NT2/D1 (cell line): Measurements from ENCODE around the gene FZD7.

Experiments used
- SUZ12 ChIP-seq: IDR thresholded peaks from 2 replicates; pipeline ENCODE4 v1.6.1; 2011; ENCODE audit not compliant: insufficient read length, insufficient read depth; ENCODE audit errors: extremely low read depth
- YY1 ChIP-seq: IDR thresholded peaks from 2 replicates; pipeline ENCODE4 v1.6.1; 2011; ENCODE audit not compliant: insufficient read length, insufficient read depth
- ZNF274 ChIP-seq: IDR thresholded peaks from 2 replicates; pipeline ENCODE4 v1.6.1; 2011; ENCODE audit warnings: mild to moderate bottlenecking, low read depth, low read length

GRCh38 chr2:202042444-202042843, 8.8 kb downstream of the FZD7 start:
- TF ChIP-seq YY1 (no peak), SUZ12 (no peak), ZNF274 (no peak)
